HepG2 (cell line): ENCODE results near the gene MFRP. TPM values are rescaled to one million over a fixed set of nuclear protein-coding genes. Genes with fewer than 3 reads are reported as not detected.

Experiments used
- ASH2L ChIP-seq: fragments of 300-600, 200-600 bp; sonication (generic); IDR thresholded peaks from 2 replicates; pipeline ENCODE4 v1.7.0; 2017; ENCODE audit warnings: low read depth, mild to moderate bottlenecking, moderate library complexity, mixed read lengths, low read length; ENCODE audit not compliant: insufficient read length
- CREB1 ChIP-seq, 2 experiments: fragments of 450-650 bp in 1 of 2; IDR thresholded peaks; 2 replicates each; pipeline ENCODE4 v1.6.1; 2016 to 2017; ENCODE audit warnings: control low read depth in 1 of 2, mild to moderate bottlenecking in 1 of 2, missing compliant biosample characterization in 1 of 2, missing genetic modification characterization in 1 of 2
- E2F1 ChIP-seq: sonication (generic); formaldehyde crosslinking; IDR thresholded peaks from 2 replicates; pipeline ENCODE4 v1.5.0; 2020; ENCODE audit warnings: missing genetic modification reagents
- HNRNPH1 ChIP-seq: fragments of 200-400 bp; formaldehyde crosslinking; optimal IDR thresholded peaks from 2 replicates; pipeline ENCODE3; 2017; ENCODE audit warnings: mild to moderate bottlenecking, low read depth, low read length
- HNRNPK ChIP-seq: fragments of 200-400 bp; formaldehyde crosslinking; IDR thresholded peaks from 2 replicates; pipeline ENCODE4 v1.6.1; 2018; ENCODE audit warnings: low read length, low read depth, moderate library complexity, mild to moderate bottlenecking; ENCODE audit not compliant: poor library complexity, severe bottlenecking
- IKZF1 ChIP-seq: fragments of 450-650 bp; IDR thresholded peaks from 2 replicates; pipeline ENCODE4 v1.7.1; 2016
- MAX ChIP-seq: IDR thresholded peaks from 2 replicates; pipeline ENCODE4 v1.6.1; 2012; ENCODE audit warnings: inconsistent platforms
- NFKB2 ChIP-seq: sonication (generic); formaldehyde crosslinking; IDR thresholded peaks from 2 replicates; pipeline ENCODE4 v1.4.0; 2020; ENCODE audit warnings: missing genetic modification reagents, borderline replicate concordance
- NFKBIZ ChIP-seq: IDR thresholded peaks from 2 replicates; pipeline ENCODE4 v1.6.1; 2018; ENCODE audit warnings: missing genetic modification reagents, missing compliant biosample characterization
- PRMT3 ChIP-seq: sonication (generic); formaldehyde crosslinking; IDR thresholded peaks from 2 replicates; pipeline ENCODE4 v1.8.1; 2022; ENCODE audit warnings: low read depth, mild to moderate bottlenecking, moderate library complexity, missing genetic modification reagents, borderline replicate concordance
- SMAD9 ChIP-seq: sonication (generic); formaldehyde crosslinking; IDR thresholded peaks from 2 replicates; pipeline ENCODE4 v1.5.1; 2020; ENCODE audit warnings: mild to moderate bottlenecking, missing genetic modification reagents
- SP5 ChIP-seq: IDR thresholded peaks from 2 replicates; pipeline ENCODE4 v1.6.1; 2016; ENCODE audit warnings: low read depth, borderline replicate concordance
- ZBTB21 ChIP-seq: sonication (generic); formaldehyde crosslinking; IDR thresholded peaks from 2 replicates; pipeline ENCODE4 v1.4.0; 2020; ENCODE audit warnings: missing genetic modification reagents
- ZHX1 ChIP-seq: sonication (generic); formaldehyde crosslinking; IDR thresholded peaks from 2 replicates; pipeline ENCODE4 v1.8.1; 2022; ENCODE audit warnings: low read depth, mild to moderate bottlenecking, missing genetic modification reagents
- ZMAT5 ChIP-seq: sonication (generic); formaldehyde crosslinking; IDR thresholded peaks from 2 replicates; pipeline ENCODE4 v1.5.0; 2020; ENCODE audit warnings: mild to moderate bottlenecking, low read depth, missing genetic modification reagents, borderline replicate concordance
- ZNF121 ChIP-seq: sonication (generic); formaldehyde crosslinking; IDR thresholded peaks from 2 replicates; pipeline ENCODE4 v1.5.0; 2020; ENCODE audit warnings: mild to moderate bottlenecking, missing genetic modification reagents
- ZNF24 ChIP-seq: fragments of 450-650 bp; IDR thresholded peaks from 2 replicates; pipeline ENCODE4 v1.6.1; 2017; ENCODE audit warnings: antibody characterized with exemption, mild to moderate bottlenecking
- ZNF264 ChIP-seq: sonication (generic); formaldehyde crosslinking; IDR thresholded peaks from 2 replicates; pipeline ENCODE4 v1.4.0; 2020; ENCODE audit warnings: missing genetic modification reagents
- ZNF331 ChIP-seq: sonication (generic); formaldehyde crosslinking; IDR thresholded peaks from 2 replicates; pipeline ENCODE4 v1.4.0; 2020; ENCODE audit warnings: missing genetic modification reagents
- ZNF713 ChIP-seq: sonication (generic); formaldehyde crosslinking; IDR thresholded peaks from 2 replicates; pipeline ENCODE4 v1.4.0; 2020; ENCODE audit warnings: mild to moderate bottlenecking, missing genetic modification reagents
- ZNF720 ChIP-seq: sonication (generic); formaldehyde crosslinking; IDR thresholded peaks from 2 replicates; pipeline ENCODE4 v1.4.0; 2020; ENCODE audit warnings: missing genetic modification reagents
- ZNF737 ChIP-seq: sonication (generic); formaldehyde crosslinking; IDR thresholded peaks from 2 replicates; pipeline ENCODE4 v1.5.0; 2020; ENCODE audit warnings: missing genetic modification reagents, mild to moderate bottlenecking, borderline replicate concordance
- ZNF740 ChIP-seq: sonication (generic); formaldehyde crosslinking; IDR thresholded peaks from 2 replicates; pipeline ENCODE4 v1.4.0; 2020; ENCODE audit warnings: missing genetic modification reagents
- ZNF780A ChIP-seq: sonication (generic); formaldehyde crosslinking; IDR thresholded peaks from 2 replicates; pipeline ENCODE4 v1.8.0; 2022; ENCODE audit warnings: mild to moderate bottlenecking, missing genetic modification reagents, moderate library complexity
- polyA plus RNA-seq, 8 experiments: library from polyadenylated mRNA; depleted of rRNA in 3 of 8; stranded (reverse) in 7 of 8; unstranded in 1 of 8; fragments of >200 nt; fragmentation: Illumina TruSeq in 4 of 8; extraction: Trizol in 4 of 8; gene quantifications; 2 replicates each; pipeline versions ENCODE4 v1.2.1 to v1.2.3, GENCODE V29; 2011 to 2016; ENCODE audit warnings: low read depth in 4 of 8, missing spikeins in 1 of 8, mixed read lengths in 1 of 8; ENCODE audit not compliant: insufficient read depth in 1 of 8
- total RNA-seq, 5 experiments: library from RNA; depleted of rRNA; stranded (reverse); fragments of >200 nt; fragmentation: Illumina TruSeq; extraction: Trizol; gene quantifications; 2 replicates each; pipeline ENCODE4 v1.2.3, GENCODE V29; 2016; ENCODE audit warnings: low read depth in 1 of 5

The MFRP gene
- total and polyA plus RNA-seq, 2 of the 13 experiments (the other 11 are each of a cell fraction or from before 2014, with no cell fraction given): not detected

- TF ChIP-seq ZHX1 (CRISPR knock-in tag) (no peak), NFKBIZ (0 out of 2 replicates have a peak, but pooled peaks have one; percentile 42), ZNF740 (CRISPR knock-in tag) (no peak), ZNF121 (CRISPR knock-in tag) (peak; percentile 36; the same call in 1 of the 2 replicates), ZNF713 (no peak), HNRNPK (no peak), ZNF24 (no peak), ZNF331 (CRISPR knock-in tag) (0 out of 2 replicates have a peak, but pooled peaks have one; percentile 13), ZNF737 (no peak), PRMT3 (no peak), ZMAT5 (no peak), ZNF264 (CRISPR knock-in tag) (no peak), IKZF1 (no peak), ZNF780A (CRISPR knock-in tag) (no peak), ZNF720 (no peak), E2F1 (no peak), ASH2L (peak; percentile 38), MAX (no peak), ZBTB21 (CRISPR knock-in tag) (0 out of 2 replicates have a peak, but pooled peaks have one; percentile 40), NFKB2 (CRISPR knock-in tag) (no peak), HNRNPH1 (no peak), SP5 (CRISPR knock-in tag) (peak; percentile 70), CREB1 (IDR thresholded peaks at IDR 0.05) (no peak), CREB1 (CRISPR knock-in tag; IDR thresholded peaks at IDR 0.05) (peak; percentile 75), SMAD9 (CRISPR knock-in tag) (no peak)
Observed at GRCh38 chr11:119370486-119371046, 24.1 kb upstream of the MFRP start (continued).
